ENCODE measurements around the gene ORC3.

DNA sequence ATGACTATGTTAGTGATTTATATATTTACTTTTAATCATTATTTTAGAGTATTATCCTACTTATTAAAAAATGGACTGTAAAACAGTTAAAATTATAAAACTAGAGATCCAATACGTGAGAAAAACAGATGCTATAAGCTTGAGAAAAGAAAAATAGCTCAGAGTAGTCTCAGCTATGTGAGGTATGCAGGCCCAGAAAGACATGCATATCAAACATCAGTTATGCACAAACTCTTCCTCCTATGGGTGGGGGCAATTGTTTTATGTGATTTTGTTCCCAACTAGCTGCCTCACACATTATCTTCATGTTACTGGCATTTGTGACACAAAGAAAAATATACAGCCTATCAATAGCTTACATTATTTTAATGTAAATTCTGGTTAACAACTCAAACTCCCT lies 28.9 kb upstream of the ORC3 start:
- no peak for TF ChIP-seq POLR2A (IDR thresholded peaks at IDR 0.05)
- TF ChIP-seq, protein P1, sequence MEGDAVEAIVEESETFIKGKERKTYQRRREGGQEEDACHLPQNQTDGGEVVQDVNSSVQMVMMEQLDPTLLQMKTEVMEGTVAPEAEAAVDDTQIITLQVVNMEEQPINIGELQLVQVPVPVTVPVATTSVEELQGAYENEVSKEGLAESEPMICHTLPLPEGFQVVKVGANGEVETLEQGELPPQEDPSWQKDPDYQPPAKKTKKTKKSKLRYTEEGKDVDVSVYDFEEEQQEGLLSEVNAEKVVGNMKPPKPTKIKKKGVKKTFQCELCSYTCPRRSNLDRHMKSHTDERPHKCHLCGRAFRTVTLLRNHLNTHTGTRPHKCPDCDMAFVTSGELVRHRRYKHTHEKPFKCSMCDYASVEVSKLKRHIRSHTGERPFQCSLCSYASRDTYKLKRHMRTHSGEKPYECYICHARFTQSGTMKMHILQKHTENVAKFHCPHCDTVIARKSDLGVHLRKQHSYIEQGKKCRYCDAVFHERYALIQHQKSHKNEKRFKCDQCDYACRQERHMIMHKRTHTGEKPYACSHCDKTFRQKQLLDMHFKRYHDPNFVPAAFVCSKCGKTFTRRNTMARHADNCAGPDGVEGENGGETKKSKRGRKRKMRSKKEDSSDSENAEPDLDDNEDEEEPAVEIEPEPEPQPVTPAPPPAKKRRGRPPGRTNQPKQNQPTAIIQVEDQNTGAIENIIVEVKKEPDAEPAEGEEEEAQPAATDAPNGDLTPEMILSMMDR (IDR thresholded peaks at IDR 0.05) = no peak

All from Peyer's patch (tissue), 4 donors.